HG02759 (cell line): ENCODE results near the gene PTPRN2.
"Not testable (repeated sequence)": the region's sequence is repeated elsewhere in the genome, so short reads cannot be mapped to it uniquely, and the experiment has no call there.

Experiments used
- ATAC-seq: cut with Tn5 transposase; IDR thresholded peaks from one replicate; pipeline ENCODE4 v1.9.1; 2021; ENCODE audit warnings: mild to moderate bottlenecking, moderate library complexity; ENCODE audit not compliant: unreplicated experiment

Gene PTPRN2

DNA sequence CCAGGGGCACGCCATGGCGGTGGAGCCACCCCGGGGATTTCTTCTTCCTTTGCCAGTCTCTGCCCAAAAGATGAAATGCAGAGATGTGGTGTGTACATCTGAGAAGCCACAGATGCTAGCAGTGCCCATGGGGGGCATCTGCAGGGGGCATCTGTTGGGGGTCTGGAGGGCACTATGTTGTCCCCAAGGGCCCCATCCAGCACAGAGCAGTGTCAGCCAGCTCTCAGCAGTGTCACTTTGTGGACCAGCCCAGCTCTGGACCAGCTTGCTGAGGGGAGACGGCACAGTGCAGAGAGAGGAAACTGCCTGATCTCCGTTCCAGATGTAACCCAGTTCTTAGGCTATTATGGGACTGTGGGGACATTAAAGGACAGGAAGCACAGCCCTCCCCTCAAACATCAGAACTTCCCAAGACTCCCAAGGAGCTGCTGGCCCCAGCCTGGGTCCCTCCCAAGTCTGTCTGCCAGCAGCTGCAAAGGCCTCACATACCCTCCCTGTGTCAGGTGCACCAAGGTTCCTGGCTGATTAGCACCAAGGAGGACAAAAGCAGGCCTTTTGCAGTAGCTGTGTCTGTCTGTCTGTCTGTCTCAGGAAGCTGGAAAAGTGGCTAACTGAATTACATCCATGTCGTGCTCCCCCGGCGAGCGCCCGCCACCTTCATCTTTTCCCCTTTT, 536.5 kb downstream of the PTPRN2 start:
- no peak for ATAC-seq

- no peak for ATAC-seq
Observed at GRCh38 chr7:158050441-158050977, 537.1 kb downstream of the PTPRN2 start.

GRCh38 chr7:158049271-158049670, 538.4 kb downstream of the PTPRN2 start:
- no peak for ATAC-seq

GRCh38 chr7:158048569-158048968, 539.1 kb downstream of the PTPRN2 start:
- ATAC-seq: no peak

DNA sequence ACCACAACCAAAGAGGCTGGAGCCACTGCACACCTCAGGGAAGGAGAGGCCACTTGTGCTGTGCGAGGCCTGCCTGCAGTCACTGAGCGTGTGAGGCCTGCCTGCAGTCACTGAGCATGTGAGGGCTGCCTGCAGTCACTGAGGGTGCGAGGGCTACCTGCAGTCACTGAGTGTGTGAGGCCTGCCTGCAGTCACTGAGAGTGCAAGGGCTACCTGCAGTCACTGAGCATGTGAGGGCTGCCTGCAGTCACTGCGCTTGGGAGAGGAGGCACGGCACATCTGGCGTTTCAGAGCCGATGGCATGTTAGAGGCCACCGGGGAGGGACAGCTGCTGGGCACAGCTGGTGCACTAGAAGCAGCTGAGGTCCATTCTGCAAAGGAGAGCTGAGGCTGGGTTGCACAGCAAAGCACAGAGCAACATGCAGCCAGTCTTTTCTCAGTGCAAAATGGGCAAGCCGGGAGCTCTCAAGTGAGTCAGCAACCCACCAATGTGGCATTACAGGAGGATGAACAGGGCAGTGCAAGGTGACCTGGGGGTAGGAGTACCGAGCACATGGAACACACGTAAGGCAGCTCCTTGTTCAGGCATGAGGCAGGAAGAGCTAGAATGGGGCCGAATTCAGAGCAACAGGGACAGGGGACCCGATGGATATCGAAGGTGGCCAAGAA, 540.1 kb downstream of the PTPRN2 start:
- no peak for ATAC-seq

GRCh38 chr7:158046246-158046645, 541.4 kb downstream of the PTPRN2 start:
- ATAC-seq: not testable (repeated sequence)

DNA sequence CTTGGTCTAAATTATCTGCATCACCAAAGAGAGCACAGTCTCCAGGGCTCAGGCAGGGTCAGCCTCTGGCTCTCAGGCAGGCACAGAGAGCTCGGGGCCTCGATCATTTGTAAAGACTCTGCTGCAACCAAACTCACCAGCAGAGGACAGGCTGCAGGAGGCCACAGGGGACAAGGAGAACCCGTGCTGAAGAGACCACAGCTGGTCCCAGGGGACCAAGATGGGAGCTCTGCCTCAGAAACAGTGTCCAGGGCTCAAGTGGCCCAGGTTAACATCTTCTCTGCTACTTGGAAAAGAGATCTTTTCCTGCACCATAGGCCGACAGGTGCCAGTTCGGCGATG, 543.2 kb downstream of the PTPRN2 start:
- ATAC-seq: no peak

GRCh38 chr7:158043551-158044481, 543.8 kb downstream of the PTPRN2 start:
- ATAC-seq: no peak

GRCh38 chr7:158042156-158042880, 545.3 kb downstream of the PTPRN2 start:
- no peak for ATAC-seq

- ATAC-seq: no peak
Observed at GRCh38 chr7:158040199-158040598, 547.4 kb downstream of the PTPRN2 start.

- no peak for ATAC-seq
Observed at GRCh38 chr7:158039270-158039669, 548.4 kb downstream of the PTPRN2 start.

GRCh38 chr7:158037211-158037610, 550.4 kb downstream of the PTPRN2 start:
- ATAC-seq: no peak

DNA sequence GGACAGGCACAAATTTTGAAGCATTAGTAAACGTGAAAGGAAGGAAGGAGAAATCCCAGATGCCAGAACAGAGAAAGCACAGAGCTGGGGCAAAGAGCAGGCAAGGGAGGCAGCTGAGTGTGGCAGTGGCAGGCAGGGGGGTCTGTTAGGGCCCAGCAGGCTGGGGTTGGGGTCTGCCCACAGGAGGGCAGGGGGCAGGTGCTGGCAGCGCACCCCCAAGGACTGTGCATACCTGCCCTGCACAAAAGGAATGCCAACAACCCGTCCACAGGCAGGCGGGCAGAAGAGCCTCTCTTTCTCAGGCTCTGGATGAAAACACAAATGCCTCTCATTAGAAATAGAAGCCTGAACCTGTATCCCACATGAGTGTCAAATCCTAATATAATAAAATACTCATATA, 552.3 kb downstream of the PTPRN2 start:
- no peak for ATAC-seq

GRCh38 chr7:158034571-158034970, 553.1 kb downstream of the PTPRN2 start:
- no peak for ATAC-seq

GRCh38 chr7:158033925-158034324, 553.7 kb downstream of the PTPRN2 start:
- ATAC-seq: not testable (repeated sequence)

DNA sequence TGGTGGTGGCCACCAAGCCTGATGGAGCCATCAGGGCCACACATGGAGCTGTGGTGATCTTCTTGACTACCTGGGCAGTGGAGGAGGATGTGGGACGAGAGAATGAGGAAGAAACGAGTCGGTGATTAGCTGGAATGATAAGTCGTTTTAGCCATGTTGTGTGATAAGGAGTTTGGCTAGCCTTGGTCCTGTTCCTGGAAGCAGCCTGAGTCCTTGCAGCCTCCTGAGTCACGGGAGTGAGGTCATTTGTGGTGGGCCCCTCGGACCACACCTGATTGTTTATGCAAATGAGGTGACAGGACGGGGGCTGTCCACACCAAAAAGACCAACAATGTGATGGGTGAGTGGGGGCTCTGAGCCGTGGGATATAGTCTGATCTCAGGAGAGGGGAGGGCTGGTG, 554.4 kb downstream of the PTPRN2 start:
- ATAC-seq: no peak

GRCh38 chr7:158032561-158033115, 555.0 kb downstream of the PTPRN2 start:
- ATAC-seq: no peak

DNA sequence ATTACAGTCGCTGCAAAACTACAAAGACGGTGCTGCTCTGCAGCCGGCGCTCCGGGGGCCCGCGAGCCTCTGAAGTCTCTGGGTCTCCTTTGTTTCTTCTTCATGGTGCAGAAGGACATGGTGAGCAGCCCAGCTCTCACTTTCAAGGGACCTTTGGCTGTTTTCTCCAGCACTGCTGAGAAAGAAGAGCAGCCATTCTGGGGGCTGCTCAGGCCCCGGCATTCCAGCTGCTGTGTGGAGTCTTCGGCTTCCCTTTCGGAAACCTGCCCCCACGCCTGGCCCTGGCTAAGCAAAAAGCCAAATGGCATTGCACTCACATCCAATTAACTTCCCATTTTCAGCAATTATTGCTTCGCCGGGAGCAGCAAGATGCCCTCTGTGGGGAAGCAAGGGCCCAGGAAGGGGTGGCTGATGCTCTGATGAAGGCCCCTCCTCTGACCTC, 555.7 kb downstream of the PTPRN2 start:
- ATAC-seq: no peak

DNA sequence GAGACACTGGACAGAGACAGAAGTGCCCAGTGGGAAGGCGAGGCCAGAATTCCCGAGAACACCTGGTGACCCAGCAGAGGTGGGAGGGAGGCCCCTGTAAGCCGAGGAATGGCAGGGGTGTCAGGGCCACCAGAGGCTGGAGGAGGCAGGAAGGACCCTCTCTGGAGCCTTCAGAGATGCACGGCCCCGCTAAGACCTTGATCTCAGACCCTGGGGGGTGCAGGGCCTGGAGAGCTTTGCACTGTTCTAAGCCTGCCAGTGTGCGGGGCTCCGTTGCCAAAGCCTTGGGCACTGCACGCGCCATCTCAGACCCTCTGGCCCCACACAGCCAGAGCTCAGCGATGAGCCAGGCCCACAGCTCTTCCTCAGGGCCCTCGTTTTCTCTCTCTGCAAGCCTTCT, 557.1 kb downstream of the PTPRN2 start:
- no peak for ATAC-seq

GRCh38 chr7:158030071-158030470, 557.6 kb downstream of the PTPRN2 start:
- ATAC-seq: no peak
